ENCODE data around the gene COL26A1.
"Not testable (repeated sequence)": the region's sequence is repeated elsewhere in the genome, so short reads cannot be mapped to it uniquely, and the experiment has no call there.

Gene COL26A1

GRCh38 chr7:101502466-101503098 is 139.9 kb downstream of the COL26A1 start:
- WGBS, result 88% methylated on average over 9 of the region's 9 CpGs
- Histone ChIP-seq H3K27me3 (ENCODE audit: insufficient read depth, low read length) (no peaks in the 10 kb centered on the region), H3K4me3 (ENCODE audit: low read length) (no peak overlapping the region), H3K27ac (ENCODE audit: low read depth, low read length) (no peak overlapping the region), H3K9ac (ENCODE audit: low read depth, low read length) (no peak overlapping the region), H3K36me3 (ENCODE audit: insufficient read depth, low read length) (no peaks in the 10 kb centered on the region), H3K9me3 (ENCODE audit: insufficient read depth, low read depth, low read length) (no peaks in the 10 kb centered on the region), H3K4me1 (ENCODE audit: insufficient read depth, low read length) (peaks cover 14% of the 10 kb centered on the region; the same call in 1 of the 2 replicates)

DNA sequence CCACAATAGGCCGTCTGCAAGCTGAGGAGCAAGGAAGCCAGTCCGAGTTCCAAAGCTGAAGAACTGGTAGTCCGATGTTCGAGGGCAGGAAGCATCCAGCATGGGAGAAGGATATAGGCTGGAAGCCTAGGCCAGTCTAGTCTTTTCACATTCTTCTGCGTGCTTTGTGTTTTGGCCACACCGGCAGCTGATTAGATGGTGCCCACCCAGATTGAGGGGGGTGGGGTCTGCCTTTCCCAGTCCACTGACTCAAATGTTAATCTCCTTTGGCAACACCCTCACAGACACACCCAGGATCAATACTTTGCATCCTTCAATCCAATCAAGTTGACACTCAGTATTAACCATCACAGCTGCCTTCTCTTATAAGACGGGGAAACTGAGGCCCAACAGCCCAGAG is 142.8 kb downstream of the COL26A1 start:
- not testable (repeated sequence) for H3K27ac ChIP-seq (ENCODE audit: low read depth, low read length); H3K9me3 ChIP-seq (ENCODE audit: insufficient read depth, low read depth, low read length); H3K4me1 ChIP-seq (ENCODE audit: insufficient read depth, low read length); H3K27me3 ChIP-seq (ENCODE audit: insufficient read depth, low read length); H3K9ac ChIP-seq (ENCODE audit: low read depth, low read length); H3K36me3 ChIP-seq (ENCODE audit: insufficient read depth, low read length); H3K4me3 ChIP-seq (ENCODE audit: low read length)
- 94% methylated on average over 7 of the region's 7 CpGs for WGBS

- H3K4me1 ChIP-seq (ENCODE audit: insufficient read depth, low read length), result peaks cover 5% of the 10 kb centered on the region; the same call in 1 of the 2 replicates
- 77% methylated on average over 5 of the region's 5 CpGs for WGBS
- H3K27me3 ChIP-seq (ENCODE audit: insufficient read depth, low read length), result no peaks in the 10 kb centered on the region
- H3K9me3 ChIP-seq (ENCODE audit: insufficient read depth, low read depth, low read length), result no peaks in the 10 kb centered on the region
- H3K36me3 ChIP-seq (ENCODE audit: insufficient read depth, low read length), result no peaks in the 10 kb centered on the region
- H3K4me3 ChIP-seq (ENCODE audit: low read length), result no peak overlapping the region
- H3K27ac ChIP-seq (ENCODE audit: low read depth, low read length), result no peak overlapping the region
- no peak overlapping the region for H3K9ac ChIP-seq (ENCODE audit: low read depth, low read length)
Measured at GRCh38 chr7:101506531-101506930, 143.9 kb downstream of the COL26A1 start.

DNA sequence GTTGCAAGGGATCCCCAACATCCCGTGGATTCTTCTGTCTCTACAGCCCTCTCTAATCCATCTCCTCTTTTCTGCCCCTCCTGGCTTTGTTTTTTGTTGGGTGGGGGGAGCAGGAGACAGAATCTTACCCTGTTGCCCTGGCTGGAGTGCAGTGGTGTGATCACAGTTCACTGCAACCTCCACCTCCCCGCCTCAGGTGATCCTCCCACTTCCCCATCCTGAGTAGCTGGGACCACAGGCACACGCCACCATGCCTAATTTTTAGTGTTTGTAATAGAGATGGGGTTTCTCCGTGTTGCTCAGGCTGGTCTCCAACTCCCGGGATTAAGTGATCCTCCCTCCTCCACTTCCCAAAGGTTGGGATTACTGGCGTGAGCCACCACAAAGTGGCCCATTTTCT is 144.7 kb downstream of the COL26A1 start:
- 70% methylated on average over 4 of the region's 6 CpGs for WGBS

GRCh38 chr7:101507791-101508252 is 145.1 kb downstream of the COL26A1 start:
- Histone ChIP-seq H3K27me3 (ENCODE audit: insufficient read depth, low read length) (no peaks in the 10 kb centered on the region), H3K9ac (ENCODE audit: low read depth, low read length) (no peak overlapping the region), H3K27ac (ENCODE audit: low read depth, low read length) (no peak overlapping the region), H3K4me3 (ENCODE audit: low read length) (no peak overlapping the region), H3K4me1 (ENCODE audit: insufficient read depth, low read length) (peaks cover 5% of the 10 kb centered on the region; the same call in 1 of the 2 replicates), H3K36me3 (ENCODE audit: insufficient read depth, low read length) (no peaks in the 10 kb centered on the region), H3K9me3 (ENCODE audit: insufficient read depth, low read depth, low read length) (no peaks in the 10 kb centered on the region)
- 40% methylated on average over 7 of the region's 9 CpGs for WGBS

More for the DNA sequence above, 144.7 kb downstream of the COL26A1 start:
- Histone ChIP-seq H3K4me3 (ENCODE audit: low read length) (no peak overlapping the region), H3K27me3 (ENCODE audit: insufficient read depth, low read length) (no peaks in the 10 kb centered on the region), H3K36me3 (ENCODE audit: insufficient read depth, low read length) (no peaks in the 10 kb centered on the region), H3K9ac (ENCODE audit: low read depth, low read length) (no peak overlapping the region), H3K27ac (ENCODE audit: low read depth, low read length) (no peak overlapping the region), H3K4me1 (ENCODE audit: insufficient read depth, low read length) (peaks cover 5% of the 10 kb centered on the region; the same call in 1 of the 2 replicates), H3K9me3 (ENCODE audit: insufficient read depth, low read depth, low read length) (no peaks in the 10 kb centered on the region)

GRCh38 chr7:101510297-101510696 is 147.6 kb downstream of the COL26A1 start:
- no peaks in the 10 kb centered on the region for H3K36me3 ChIP-seq (ENCODE audit: insufficient read depth, low read length)
- 90% methylated on average over 5 of the region's 5 CpGs for WGBS
- H3K27ac ChIP-seq (ENCODE audit: low read depth, low read length), result no peak overlapping the region
- no peaks in the 10 kb centered on the region for H3K27me3 ChIP-seq (ENCODE audit: insufficient read depth, low read length)
- H3K9me3 ChIP-seq (ENCODE audit: insufficient read depth, low read depth, low read length), result no peaks in the 10 kb centered on the region
- peaks cover 5% of the 10 kb centered on the region; the same call in 1 of the 2 replicates for H3K4me1 ChIP-seq (ENCODE audit: insufficient read depth, low read length)
- H3K9ac ChIP-seq (ENCODE audit: low read depth, low read length), result no peak overlapping the region
- no peak overlapping the region for H3K4me3 ChIP-seq (ENCODE audit: low read length)

DNA sequence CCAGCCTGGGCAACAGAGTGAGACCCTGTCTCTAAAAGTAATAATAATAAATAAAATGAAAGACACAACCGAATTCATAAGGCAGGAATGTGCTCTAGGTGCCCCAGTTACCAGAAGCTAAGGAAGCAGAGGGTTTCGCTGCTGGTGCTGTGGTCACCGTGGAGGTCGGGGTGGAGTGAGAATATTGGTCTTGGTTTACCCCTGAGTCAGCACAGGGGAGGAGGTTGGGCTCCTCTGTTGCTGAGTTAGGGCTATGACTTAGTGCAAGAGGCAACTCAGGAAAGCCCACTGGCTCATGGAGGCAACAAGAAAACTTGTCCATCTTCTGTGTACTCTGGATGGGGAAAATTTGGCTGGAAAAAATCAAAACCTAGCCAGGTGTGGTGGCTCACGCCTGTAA is 149.3 kb downstream of the COL26A1 start:
- H3K36me3 ChIP-seq (ENCODE audit: insufficient read depth, low read length), result no peaks in the 10 kb centered on the region
- no peaks in the 10 kb centered on the region for H3K9me3 ChIP-seq (ENCODE audit: insufficient read depth, low read depth, low read length)
- WGBS, result 91% methylated on average over 5 of the region's 5 CpGs
- H3K9ac ChIP-seq (ENCODE audit: low read depth, low read length), result no peak overlapping the region
- H3K4me1 ChIP-seq (ENCODE audit: insufficient read depth, low read length), result peaks cover 8% of the 10 kb centered on the region
- H3K4me3 ChIP-seq (ENCODE audit: low read length), result no peak overlapping the region
- H3K27me3 ChIP-seq (ENCODE audit: insufficient read depth, low read length), result no peaks in the 10 kb centered on the region
- no peak overlapping the region for H3K27ac ChIP-seq (ENCODE audit: low read depth, low read length)

DNA sequence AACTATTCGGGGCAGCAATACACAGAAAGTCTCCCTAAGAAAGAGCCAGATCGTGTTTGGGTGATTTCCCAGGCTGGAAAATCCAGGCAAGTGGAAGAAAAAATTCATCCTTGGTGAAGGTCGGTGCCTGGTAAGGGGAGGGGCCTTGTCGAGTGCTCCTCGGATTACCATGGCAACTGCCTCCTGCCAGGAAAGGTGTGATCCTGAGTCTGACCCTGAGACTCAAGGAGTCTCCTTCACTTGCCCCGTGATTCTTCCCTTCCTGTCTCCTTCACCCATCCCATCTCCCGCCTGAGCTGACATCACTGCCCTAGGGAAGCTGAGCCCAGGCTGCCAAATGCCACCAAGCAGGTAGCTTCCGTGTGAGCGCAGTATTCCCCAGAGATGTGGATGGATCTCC is 154.2 kb downstream of the COL26A1 start:
- H3K27ac ChIP-seq (ENCODE audit: low read depth, low read length), result no peak overlapping the region
- no peaks in the 10 kb centered on the region for H3K9me3 ChIP-seq (ENCODE audit: insufficient read depth, low read depth, low read length)
- 62% methylated on average over 9 of the region's 9 CpGs for WGBS
- no peaks in the 10 kb centered on the region for H3K36me3 ChIP-seq (ENCODE audit: insufficient read depth, low read length)
- no peaks in the 10 kb centered on the region for H3K27me3 ChIP-seq (ENCODE audit: insufficient read depth, low read length)
- no peak overlapping the region for H3K4me3 ChIP-seq (ENCODE audit: low read length)
- H3K9ac ChIP-seq (ENCODE audit: low read depth, low read length), result no peak overlapping the region
- H3K4me1 ChIP-seq (ENCODE audit: insufficient read depth, low read length), result peaks cover 3% of the 10 kb centered on the region; the same call in 1 of the 2 replicates

DNA sequence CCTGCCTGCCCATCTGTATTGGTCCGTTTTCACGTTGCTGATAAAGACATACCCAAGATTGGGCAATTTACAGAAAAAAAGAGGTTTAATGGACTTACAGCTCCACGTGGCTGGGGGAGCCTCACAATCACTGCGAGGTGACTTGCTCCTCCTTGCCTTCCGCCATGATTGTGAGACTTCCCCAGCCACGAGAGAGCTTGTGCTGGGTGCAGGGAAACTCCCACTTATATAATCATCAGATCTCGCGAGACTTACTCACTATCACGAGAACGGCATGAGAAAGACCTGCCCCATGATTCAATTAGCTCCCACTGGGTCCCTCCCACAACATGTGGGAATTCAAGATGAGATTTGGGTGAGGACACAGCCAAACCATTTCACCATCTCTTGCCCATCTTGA is 154.6 kb downstream of the COL26A1 start:
- Histone ChIP-seq H3K27ac (ENCODE audit: low read depth, low read length) (no peak overlapping the region), H3K36me3 (ENCODE audit: insufficient read depth, low read length) (no peaks in the 10 kb centered on the region), H3K9me3 (ENCODE audit: insufficient read depth, low read depth, low read length) (no peaks in the 10 kb centered on the region), H3K4me1 (ENCODE audit: insufficient read depth, low read length) (peaks cover 3% of the 10 kb centered on the region; the same call in 1 of the 2 replicates), H3K4me3 (ENCODE audit: low read length) (no peak overlapping the region), H3K27me3 (ENCODE audit: insufficient read depth, low read length) (no peaks in the 10 kb centered on the region), H3K9ac (ENCODE audit: low read depth, low read length) (no peak overlapping the region)
- 85% methylated on average over 10 of the region's 10 CpGs for WGBS

DNA sequence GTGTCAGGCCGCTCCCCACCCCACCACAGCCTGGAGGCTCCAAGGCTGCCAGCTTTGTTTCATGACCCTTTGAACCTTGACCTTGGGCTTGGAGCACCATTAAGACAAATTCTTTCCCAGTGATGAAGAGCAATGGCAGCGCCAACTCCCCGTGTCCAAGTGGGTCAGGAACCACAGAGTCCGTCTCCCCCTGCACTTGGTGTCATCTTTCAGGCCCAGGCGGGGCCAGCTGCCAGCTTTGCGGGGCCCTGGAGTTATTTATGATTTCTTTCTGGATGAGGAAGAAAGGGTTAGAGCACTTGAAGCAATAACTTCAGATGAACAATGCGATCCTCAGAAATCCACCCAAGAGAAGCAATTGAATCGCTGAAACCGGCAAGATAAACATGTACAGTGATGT is 155.7 kb downstream of the COL26A1 start:
- Histone ChIP-seq H3K9me3 (ENCODE audit: insufficient read depth, low read depth, low read length) (no peaks in the 10 kb centered on the region), H3K36me3 (ENCODE audit: insufficient read depth, low read length) (no peaks in the 10 kb centered on the region), H3K27ac (ENCODE audit: low read depth, low read length) (no peak overlapping the region), H3K27me3 (ENCODE audit: insufficient read depth, low read length) (no peaks in the 10 kb centered on the region), H3K9ac (ENCODE audit: low read depth, low read length) (no peak overlapping the region), H3K4me3 (ENCODE audit: low read length) (no peak overlapping the region), H3K4me1 (ENCODE audit: insufficient read depth, low read length) (peaks cover 3% of the 10 kb centered on the region; the same call in 1 of the 2 replicates)
- WGBS, result 92% methylated on average over 9 of the region's 9 CpGs

- H3K4me3 ChIP-seq (ENCODE audit: low read length), result no peak overlapping the region
- WGBS, result 89% methylated on average over 12 of the region's 12 CpGs
- H3K9me3 ChIP-seq (ENCODE audit: insufficient read depth, low read depth, low read length), result no peaks in the 10 kb centered on the region
- H3K27me3 ChIP-seq (ENCODE audit: insufficient read depth, low read length), result no peaks in the 10 kb centered on the region
- peaks cover 3% of the 10 kb centered on the region; the same call in 1 of the 2 replicates for H3K4me1 ChIP-seq (ENCODE audit: insufficient read depth, low read length)
- no peaks in the 10 kb centered on the region; the same call in 1 of the 2 replicates for H3K36me3 ChIP-seq (ENCODE audit: insufficient read depth, low read length)
- H3K27ac ChIP-seq (ENCODE audit: low read depth, low read length), result no peak overlapping the region
- H3K9ac ChIP-seq (ENCODE audit: low read depth, low read length), result no peak overlapping the region
Measured at GRCh38 chr7:101519324-101520023, 156.8 kb downstream of the COL26A1 start.
